Uterus (tissue), 4 donors: Measurements from ENCODE around the gene GJB6. TPM values are rescaled to one million over a fixed set of nuclear protein-coding genes. Genes with fewer than 3 reads are reported as not detected.

ENCODE experiments used
- DNase-seq, 2 donors: peaks; one replicate each; pipeline ENCODE4 v3.0.0-alpha.2; 2019 to 2020
- H3K27ac ChIP-seq, 2 donors: fragments of 200-600 bp; sonication (generic); 1 replicate in 1 of 2; 2 replicates in 1 of 2; pipeline ENCODE4 v1.5.1; 2016 to 2018
- H3K27me3 ChIP-seq, 2 donors: fragments of 200-600 bp; sonication (generic); one replicate each; pipeline ENCODE4 v1.5.1; 2018 to 2019; ENCODE audit warnings: control low read depth in 1 of 2
- H3K36me3 ChIP-seq, 2 donors: fragments of 200-600 bp; sonication (generic); one replicate each; pipeline ENCODE4 v1.5.1; 2019; ENCODE audit warnings: control low read depth in 1 of 2
- H3K4me1 ChIP-seq, 2 donors: fragments of 200-600 bp; sonication (generic); one replicate each; pipeline ENCODE4 v1.5.1; 2018 to 2019; ENCODE audit warnings: control low read depth in 1 of 2
- H3K4me3 ChIP-seq, 2 donors: fragments of 200-600 bp; sonication (generic); 1 replicate in 1 of 2; 2 replicates in 1 of 2; pipeline ENCODE4 v1.5.1; 2018 to 2019; ENCODE audit warnings: mild to moderate bottlenecking in 1 of 2
- H3K9me3 ChIP-seq, 2 donors: fragments of 200-600 bp; sonication (generic); one replicate each; pipeline ENCODE4 v1.5.1; 2019; ENCODE audit warnings: control low read depth in 1 of 2
- CTCF ChIP-seq, 4 experiments: fragments of 200-600 bp in 2 of 4; fragments of 450-650 bp in 2 of 4; sonication (generic) in 2 of 4; IDR thresholded peaks; one replicate each; pipeline ENCODE4 v1.5.1; 2016 to 2019; ENCODE audit warnings: antibody characterized with exemption in 4 of 4, mild to moderate bottlenecking in 2 of 4, moderate library complexity in 1 of 4
- POLR2A ChIP-seq, 2 donors: fragments of 450-650 bp; IDR thresholded peaks; one replicate each; pipeline ENCODE4 v1.6.1; 2016; ENCODE audit warnings: antibody characterized with exemption in 2 of 2, mild to moderate bottlenecking in 1 of 2, moderate library complexity in 1 of 2
- intact Hi-C: fragments of 100-400 bp; cut with DNase I; formaldehyde crosslinking; loops from one replicate; pipeline ENCODE4 v1.15.1; 2023; ENCODE audit warnings: low total_unique reads
- total RNA-seq, 4 donors: library from RNA; depleted of rRNA in 3 of 4; stranded (reverse); fragments of >200 nt in 3 of 4; gene quantifications; one replicate each; pipeline versions ENCODE4 v1.1.0 to v1.2.4, GENCODE V29; 2014 to 2023
- donor health status: DM: yes; HTN: yes; CAD: no.

GJB6 gene
- total RNA-seq, 4 donors from 2014 or later = 0.41 TPM; not detected in 3

- no peaks in the 10 kb centered on the region for H3K9me3 ChIP-seq
- no peak for DNase-seq
- peaks cover 0 to 13% of the 10 kb centered on the region in 2 donors for H3K4me1 ChIP-seq
- H3K27ac ChIP-seq = no peak overlapping the region
- TF ChIP-seq CTCF (IDR thresholded peaks at IDR 0.05) = no peak
- no peak for TF ChIP-seq POLR2A (IDR thresholded peaks at IDR 0.05)
- H3K4me3 ChIP-seq = peak overlapping the region; percentile 31 to 36
- no peaks in the 10 kb centered on the region for H3K36me3 ChIP-seq
- peaks cover 0 to 13% of the 10 kb centered on the region in 2 donors for H3K27me3 ChIP-seq
- intact Hi-C loops = no loop called here
Observed at GRCh38 chr13:20192158-20192835, 39.8 kb downstream of the GJB6 start.

- intact Hi-C loops = no loop called here
- H3K4me1 ChIP-seq = peaks cover 0 to 13% of the 10 kb centered on the region in 2 donors
- H3K27ac ChIP-seq = no peak overlapping the region
- H3K9me3 ChIP-seq = no peaks in the 10 kb centered on the region
- TF ChIP-seq POLR2A (IDR thresholded peaks at IDR 0.05) (no peak), CTCF (IDR thresholded peaks at IDR 0.05) (no peak)
- H3K36me3 ChIP-seq = no peaks in the 10 kb centered on the region
- DNase-seq = no peak
- H3K27me3 ChIP-seq = peaks cover 0 to 13% of the 10 kb centered on the region in 2 donors
- H3K4me3 ChIP-seq = peak overlapping the region; percentile 31 to 36
Observed at GRCh38 chr13:20191311-20192157, 40.6 kb downstream of the GJB6 start.

GRCh38 chr13:20190481-20191310 lies 41.4 kb downstream of the GJB6 start:
- peaks cover 0 to 13% of the 10 kb centered on the region in 2 donors for H3K27me3 ChIP-seq
- TF ChIP-seq CTCF (IDR thresholded peaks at IDR 0.05) (no peak), POLR2A (IDR thresholded peaks at IDR 0.05) (no peak)
- no peak for DNase-seq

GRCh38 chr13:20190076-20190475 lies 42.0 kb downstream of the GJB6 start:
- Histone ChIP-seq H3K9me3 (no peaks in the 10 kb centered on the region), H3K4me3 (no peak overlapping the region), H3K27me3 (peaks cover 0 to 13% of the 10 kb centered on the region in 2 donors), H3K36me3 (no peaks in the 10 kb centered on the region), H3K4me1 (peaks cover 0 to 13% of the 10 kb centered on the region in 2 donors), H3K27ac (no peak overlapping the region)
- intact Hi-C loops = no loop called here
- no peak for DNase-seq
- TF ChIP-seq POLR2A (IDR thresholded peaks at IDR 0.05) (no peak), CTCF (IDR thresholded peaks at IDR 0.05) (no peak)

More at GRCh38 chr13:20190481-20191310, 41.4 kb downstream of the GJB6 start:
- Histone ChIP-seq H3K4me3 (no peak overlapping the region), H3K27ac (no peak overlapping the region), H3K36me3 (no peaks in the 10 kb centered on the region), H3K9me3 (no peaks in the 10 kb centered on the region), H3K4me1 (peaks cover 0 to 13% of the 10 kb centered on the region in 2 donors)
- intact Hi-C loops = no loop called here
